AG04449 (cell line): ENCODE measurements around the gene FRMD3.

Experiments
- CTCF ChIA-PET: fragments of 350-600 bp; formaldehyde crosslinking; extraction: SDS; loops from one replicate; lab custom pipeline; 2021; ENCODE audit warnings: antibody characterized with exemption; lab: Yijun Ruan, JAX
- POLR2A ChIA-PET: fragments of 400-600, 350-600 bp; formaldehyde crosslinking; extraction: SDS; loops from one replicate; lab custom pipeline; 2020; ENCODE audit warnings: antibody characterized with exemption, inconsistent platforms; lab: Yijun Ruan, JAX
- DNase-seq: peaks from one replicate; pipeline ENCODE4 v3.0.0-alpha.2; 2010; ENCODE audit warnings: low read depth, low spot score
- H3K4me3 ChIP-seq: 2 replicates; pipeline ENCODE4 v1.5.1; 2011; ENCODE audit warnings: low read depth, mild to moderate bottlenecking, control low read depth, low read length
- TF ChIP-seq, protein P1 (sequence below): IDR thresholded peaks from one replicate; pipeline ENCODE4 v1.5.1; 2011; ENCODE audit warnings: mild to moderate bottlenecking, moderate library complexity, low read length, control low read depth, inconsistent platforms; ENCODE audit not compliant: insufficient read depth; ENCODE audit errors: missing control alignments

FRMD3 gene

DNA sequence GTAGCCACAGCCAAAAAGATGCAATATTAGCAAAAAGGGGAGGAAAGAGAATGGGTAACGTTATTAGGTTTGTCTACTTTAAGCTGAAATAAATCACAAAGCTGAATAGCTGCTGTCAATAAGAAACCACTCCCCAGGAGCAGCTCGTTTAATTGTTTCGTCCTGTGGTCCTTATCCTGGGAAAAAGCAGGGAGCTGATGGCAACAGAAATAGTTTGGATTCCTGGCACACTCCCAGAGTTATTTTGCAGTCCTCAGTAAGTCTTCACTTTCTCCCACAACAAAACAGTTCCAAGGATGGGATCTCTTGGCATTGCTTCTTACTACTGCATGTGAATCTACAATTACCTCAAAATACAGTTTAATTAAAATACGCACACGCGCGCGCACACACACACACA is 28.8 kb downstream of the FRMD3 start:
- ChIA-PET POLR2A (interaction anchor here (0.7 kb wide), 1 partner anchor 108 kb away, joined by 3 read pairs; no protein-coding TSS in a partner anchor), CTCF (interaction anchor here (1.1 to 1.6 kb wide), 3 partner anchors 9 to 29 kb away, joined by 3 to 5 read pairs (median 3); partner anchors contain the start of gene FRMD3)
- DNase-seq, result peak; percentile 58
- TF ChIP-seq, protein P1, sequence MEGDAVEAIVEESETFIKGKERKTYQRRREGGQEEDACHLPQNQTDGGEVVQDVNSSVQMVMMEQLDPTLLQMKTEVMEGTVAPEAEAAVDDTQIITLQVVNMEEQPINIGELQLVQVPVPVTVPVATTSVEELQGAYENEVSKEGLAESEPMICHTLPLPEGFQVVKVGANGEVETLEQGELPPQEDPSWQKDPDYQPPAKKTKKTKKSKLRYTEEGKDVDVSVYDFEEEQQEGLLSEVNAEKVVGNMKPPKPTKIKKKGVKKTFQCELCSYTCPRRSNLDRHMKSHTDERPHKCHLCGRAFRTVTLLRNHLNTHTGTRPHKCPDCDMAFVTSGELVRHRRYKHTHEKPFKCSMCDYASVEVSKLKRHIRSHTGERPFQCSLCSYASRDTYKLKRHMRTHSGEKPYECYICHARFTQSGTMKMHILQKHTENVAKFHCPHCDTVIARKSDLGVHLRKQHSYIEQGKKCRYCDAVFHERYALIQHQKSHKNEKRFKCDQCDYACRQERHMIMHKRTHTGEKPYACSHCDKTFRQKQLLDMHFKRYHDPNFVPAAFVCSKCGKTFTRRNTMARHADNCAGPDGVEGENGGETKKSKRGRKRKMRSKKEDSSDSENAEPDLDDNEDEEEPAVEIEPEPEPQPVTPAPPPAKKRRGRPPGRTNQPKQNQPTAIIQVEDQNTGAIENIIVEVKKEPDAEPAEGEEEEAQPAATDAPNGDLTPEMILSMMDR, result no peak
- no peak overlapping the region for H3K4me3 ChIP-seq

DNA sequence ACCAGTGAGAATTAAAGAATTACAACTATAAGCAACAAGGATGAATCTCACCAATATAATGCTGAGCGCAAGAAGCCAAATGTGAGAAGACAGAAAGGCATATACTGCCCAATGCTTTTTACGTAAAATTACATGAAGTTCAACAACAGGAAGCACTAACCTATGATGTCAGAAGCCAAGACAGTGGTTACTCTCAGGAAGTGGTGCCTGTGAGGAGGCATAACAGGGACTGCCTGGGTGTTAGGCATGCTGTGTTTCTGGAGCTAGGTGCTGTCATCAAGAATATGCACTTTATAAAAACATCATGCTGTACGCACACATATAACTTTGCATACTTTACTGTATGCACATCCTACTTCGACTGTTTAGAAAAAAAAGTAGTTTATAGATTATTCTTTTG is 30.1 kb downstream of the FRMD3 start:
- TF ChIP-seq, protein P1, result no peak
- no peak overlapping the region for H3K4me3 ChIP-seq
- no peak for DNase-seq
- POLR2A ChIA-PET, result no interaction called here
- CTCF ChIA-PET, result interaction anchor here (0.7 to 1.5 kb wide), 2 partner anchors 27 to 31 kb away, joined by 3 read pairs; no protein-coding TSS in a partner anchor

DNA sequence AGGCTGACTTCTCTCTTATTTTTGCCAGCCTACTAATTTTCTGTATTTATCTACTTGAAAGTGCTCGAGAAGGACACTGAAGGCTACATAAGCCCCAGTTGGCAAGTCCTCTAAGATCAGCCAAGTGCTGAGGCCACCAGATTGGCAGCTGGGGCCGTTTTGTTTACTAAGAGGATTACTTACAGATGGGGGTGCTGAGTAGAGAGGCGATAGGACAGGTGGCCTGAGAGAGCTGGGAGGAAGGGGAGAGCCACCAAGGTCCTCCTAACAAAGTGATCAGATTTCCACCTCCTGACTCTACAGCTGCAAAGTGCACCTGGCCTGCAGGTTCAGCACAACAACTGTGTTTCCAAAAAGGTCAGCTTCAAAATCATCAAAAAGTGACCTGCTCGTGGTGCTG is 32.9 kb downstream of the FRMD3 start:
- ChIA-PET CTCF (no interaction called here), POLR2A (no interaction called here)
- no peak overlapping the region for H3K4me3 ChIP-seq
- TF ChIP-seq, protein P1, result no peak
- DNase-seq, result no peak

DNA sequence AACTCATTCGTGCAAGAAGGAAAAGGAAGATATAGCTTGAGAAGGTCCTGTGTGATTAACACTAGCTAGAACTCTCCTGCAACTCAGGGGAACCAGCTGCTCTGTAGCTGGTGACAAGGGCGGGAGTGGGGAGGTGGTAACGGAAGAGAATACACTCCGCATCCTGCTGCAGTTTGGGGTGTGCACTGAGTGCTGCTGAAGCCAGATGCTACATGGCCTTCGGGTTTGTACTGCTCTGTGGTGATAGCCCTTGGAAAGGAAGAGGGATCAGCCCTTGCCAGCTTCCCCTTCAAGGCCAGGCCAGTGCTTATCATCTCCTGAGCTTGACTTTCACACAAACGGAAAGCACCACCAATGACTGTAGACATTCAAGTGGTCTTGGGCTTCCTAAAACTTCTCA is 34.3 kb downstream of the FRMD3 start:
- no peak overlapping the region for H3K4me3 ChIP-seq
- DNase-seq, result no peak
- TF ChIP-seq, protein P1, result no peak
- ChIA-PET POLR2A (no interaction called here), CTCF (interaction anchor here (0.9 kb wide), 1 partner anchor 8 kb away, joined by 3 read pairs; no protein-coding TSS in a partner anchor)

DNA sequence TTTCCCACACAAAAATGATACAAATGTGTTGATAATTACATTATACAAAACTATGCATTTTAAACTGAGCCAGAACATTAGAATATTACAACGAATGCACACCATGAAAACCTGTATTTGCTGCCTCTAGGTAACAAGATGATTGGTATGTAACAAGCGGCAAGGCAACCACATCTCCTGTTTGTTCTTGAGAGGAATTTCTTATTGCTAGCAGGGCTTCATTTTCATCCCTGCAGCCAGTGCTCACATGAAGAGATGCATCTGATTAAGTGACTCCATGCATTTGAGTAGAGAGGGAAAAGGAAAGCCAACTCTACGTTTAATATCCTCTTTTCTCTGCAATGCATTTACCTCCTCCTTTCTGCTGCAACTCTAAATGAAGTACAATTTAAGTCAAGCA is 36.6 kb downstream of the FRMD3 start:
- DNase-seq, result no peak
- ChIA-PET CTCF (no interaction called here), POLR2A (no interaction called here)
- TF ChIP-seq, protein P1, result no peak
- H3K4me3 ChIP-seq, result no peak overlapping the region

DNA sequence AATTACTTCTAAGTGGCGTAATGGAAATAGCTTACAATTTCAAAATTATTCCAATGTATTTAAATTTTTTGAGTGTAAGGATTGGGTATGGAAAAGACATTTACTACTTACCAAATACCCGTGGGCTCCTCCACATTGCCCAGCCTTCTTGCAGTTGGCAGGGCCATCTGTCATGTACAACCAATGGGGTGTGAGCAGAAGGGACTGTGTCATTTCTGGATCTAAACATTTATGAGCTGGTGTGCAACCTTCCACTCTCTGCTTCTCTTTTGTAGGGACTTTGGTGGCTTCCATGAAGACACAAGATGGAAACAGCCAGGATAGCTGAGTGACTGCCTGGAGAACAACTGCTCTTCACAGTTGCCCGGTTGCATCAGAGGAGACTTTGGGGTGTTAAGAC is 40.8 kb downstream of the FRMD3 start:
- POLR2A ChIA-PET, result no interaction called here
- TF ChIP-seq, protein P1, result no peak
- DNase-seq, result no peak
- CTCF ChIA-PET, result interaction anchor here (0.6 to 1.5 kb wide), 4 partner anchors 20 to 278 kb away, joined by 3 to 5 read pairs (median 3); no protein-coding TSS in a partner anchor
- no peak overlapping the region for H3K4me3 ChIP-seq
